GM19372 (cell line): ENCODE measurements around the gene ACADL.
"Not testable (repeated sequence)": the region's sequence is repeated elsewhere in the genome, so short reads cannot be mapped to it uniquely, and the experiment has no call there.

Experiments used
- ATAC-seq: cut with Tn5 transposase; IDR thresholded peaks from one replicate; pipeline ENCODE4 v1.9.1; 2021; ENCODE audit warnings: mild to moderate bottlenecking, low read depth, moderate library complexity; ENCODE audit not compliant: unreplicated experiment

ACADL gene

DNA sequence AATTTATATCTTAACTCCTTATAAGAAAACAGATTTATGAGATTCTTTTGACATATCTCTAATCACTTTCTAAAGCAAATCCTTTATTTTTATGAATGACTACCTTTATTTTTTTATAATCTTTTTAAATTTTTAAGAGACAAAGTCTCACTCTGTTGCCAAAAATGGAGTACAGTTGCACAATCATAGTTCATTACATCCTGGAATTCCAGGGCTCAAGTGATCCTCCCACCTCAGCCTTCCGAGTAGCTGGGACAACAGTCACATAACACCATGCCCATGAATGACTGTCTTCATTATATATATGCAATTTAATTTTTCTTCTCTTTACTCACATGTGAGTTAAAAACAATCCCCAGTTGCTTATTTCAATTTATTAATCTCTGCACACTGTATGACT lies 21.7 kb downstream of the ACADL start:
- no peak for ATAC-seq

DNA sequence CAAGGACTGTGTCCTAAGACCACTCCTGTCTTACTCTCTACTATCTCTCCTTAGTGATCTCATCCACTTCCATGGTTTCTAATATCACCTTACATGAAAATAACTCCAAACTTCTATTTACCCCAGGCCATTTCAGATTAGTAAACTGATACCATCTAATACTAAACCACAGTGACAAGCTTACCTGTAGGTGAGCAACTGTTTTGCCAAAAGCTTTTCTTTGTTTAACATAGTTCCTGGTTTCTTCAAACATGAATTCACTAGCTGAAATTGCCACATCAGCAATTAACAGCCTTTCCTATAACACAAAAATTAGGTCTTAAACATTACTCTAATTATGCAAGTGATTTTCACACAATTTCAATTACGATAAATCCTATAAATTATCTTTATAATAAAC lies 22.1 kb downstream of the ACADL start:
- ATAC-seq = no peak

DNA sequence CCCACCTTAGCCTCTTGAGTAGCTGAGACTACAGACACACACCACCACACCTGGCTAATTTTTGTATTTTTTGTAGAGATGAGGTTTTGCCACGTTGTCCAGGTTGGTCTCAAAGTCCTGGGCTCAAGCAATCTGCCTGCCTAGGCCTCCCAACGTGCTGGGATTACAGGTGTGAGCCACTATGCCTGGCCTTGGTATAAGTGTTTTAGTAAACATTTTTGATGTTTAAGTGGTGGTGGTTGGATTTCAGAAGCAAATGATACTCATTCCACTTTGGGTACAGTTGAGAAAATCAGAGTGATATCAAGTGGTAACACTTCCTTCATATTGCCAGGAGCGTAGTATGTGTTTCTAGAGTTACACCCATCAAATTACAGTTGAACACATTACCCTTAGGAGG lies 25.4 kb downstream of the ACADL start:
- ATAC-seq = no peak

DNA sequence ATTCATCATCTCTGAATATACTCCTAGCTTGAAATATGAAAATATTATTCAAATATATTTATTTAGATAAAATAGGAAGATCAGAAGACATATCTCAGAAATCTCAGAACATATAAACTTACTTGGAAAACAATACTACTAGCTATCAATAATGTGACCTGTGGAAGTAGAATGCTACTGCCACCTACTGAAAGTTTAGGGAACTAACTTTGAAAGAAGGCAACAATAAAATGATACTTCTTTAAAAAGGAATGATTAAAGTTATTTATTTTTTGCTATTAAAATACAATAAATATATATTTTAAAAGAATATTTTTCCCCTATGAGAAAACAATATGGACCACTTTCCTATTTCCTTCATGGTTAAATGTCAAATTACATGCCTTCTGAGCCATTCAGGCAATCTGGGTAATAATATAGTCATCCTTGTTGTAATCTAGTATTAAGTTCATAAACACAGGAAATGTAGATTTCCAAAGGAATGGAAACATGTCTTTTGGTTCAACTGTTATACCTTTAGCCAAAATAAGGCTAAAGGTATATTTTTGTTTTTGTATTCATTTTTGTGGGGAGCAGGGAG lies 26.0 kb downstream of the ACADL start:
- peak; percentile 56 for ATAC-seq

DNA sequence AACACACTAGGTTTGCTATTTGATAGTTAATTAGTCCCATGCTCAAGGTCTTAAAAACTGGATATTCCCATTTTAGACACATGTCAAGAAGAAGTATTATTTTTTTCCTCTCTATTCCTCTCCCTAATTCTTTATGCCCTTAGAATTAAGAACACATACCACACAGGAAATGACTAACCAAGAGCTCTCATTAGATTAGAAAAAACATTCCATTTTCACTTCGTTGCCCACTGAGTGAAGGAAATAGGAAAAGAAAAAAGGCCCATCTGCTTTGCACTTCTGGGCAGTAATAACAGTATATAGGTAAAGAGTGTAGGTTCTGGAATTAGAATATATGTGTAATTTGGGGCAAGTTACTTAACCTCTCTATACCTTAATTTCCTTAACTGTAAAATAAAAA lies 26.9 kb downstream of the ACADL start:
- ATAC-seq = no peak

DNA sequence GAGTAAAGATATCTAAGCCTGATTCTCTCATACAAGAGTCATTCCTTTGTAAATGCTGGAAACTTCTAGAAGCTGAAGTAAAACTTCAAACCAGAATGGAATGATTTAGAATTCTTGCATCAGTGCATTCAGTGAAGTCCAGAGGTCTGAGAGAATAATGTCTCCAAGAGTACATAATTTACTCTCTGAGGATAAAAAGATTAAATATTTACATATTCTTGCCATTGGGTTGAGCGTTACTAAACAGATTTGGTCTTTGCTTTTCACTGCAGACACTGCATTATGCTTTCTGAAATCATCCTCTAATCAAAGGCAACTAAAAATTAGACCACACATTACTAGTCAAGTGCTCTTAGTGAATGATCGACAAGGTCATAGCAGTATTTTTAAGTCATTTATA lies 27.5 kb downstream of the ACADL start:
- no peak for ATAC-seq

DNA sequence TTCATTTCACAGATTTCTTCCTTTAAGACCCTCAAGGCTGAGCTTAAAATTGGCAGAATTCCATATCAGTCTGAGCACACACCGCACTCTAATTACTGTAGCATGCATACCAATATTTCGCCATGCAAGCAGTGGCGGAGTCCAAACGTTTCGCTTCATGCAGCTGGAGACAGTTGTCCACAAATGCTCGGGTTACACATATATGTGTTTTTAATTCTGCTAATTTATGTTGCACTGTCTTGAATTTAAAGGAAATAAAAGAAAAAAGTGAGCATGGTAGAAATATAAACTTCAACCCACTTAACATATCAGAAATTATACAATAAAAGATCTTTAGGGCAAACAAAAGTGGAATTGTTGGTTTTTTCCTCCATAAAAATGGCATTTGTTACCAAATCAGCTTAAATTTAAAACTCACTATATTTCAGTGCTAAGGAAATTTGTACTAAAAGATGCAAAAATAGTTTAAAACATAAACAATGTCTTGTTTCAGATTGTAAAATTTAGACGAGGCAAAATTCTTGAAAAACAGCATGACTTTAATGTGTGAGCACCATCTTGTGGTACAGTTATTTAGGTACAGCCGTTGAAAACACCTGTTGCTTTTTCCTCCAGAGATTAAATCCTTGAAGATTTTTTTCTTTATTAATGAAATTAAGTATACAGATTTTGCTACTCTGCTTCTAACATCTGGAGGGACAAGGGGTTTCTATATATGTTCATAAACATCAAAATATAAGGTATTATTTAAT lies 30.0 kb downstream of the ACADL start:
- no peak for ATAC-seq

DNA sequence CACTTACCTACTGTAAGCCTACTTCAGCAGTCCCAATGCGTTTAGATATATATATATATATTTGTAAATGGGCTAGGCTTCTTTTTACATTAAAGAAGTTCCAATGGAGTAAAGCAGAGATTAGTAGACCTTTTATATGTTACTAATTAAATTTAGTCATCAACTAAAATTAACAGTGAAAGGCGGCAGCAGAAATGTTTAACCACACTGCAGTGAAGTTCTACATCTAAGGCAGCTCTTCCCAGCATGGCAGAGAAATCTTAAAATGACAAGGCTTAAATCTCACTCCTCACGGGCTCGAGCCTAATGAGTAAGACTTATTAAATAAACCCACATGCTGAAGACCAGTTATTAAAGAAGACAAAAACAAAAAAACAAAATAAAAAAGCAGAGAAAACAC lies 34.9 kb downstream of the ACADL start:
- no peak for ATAC-seq

DNA sequence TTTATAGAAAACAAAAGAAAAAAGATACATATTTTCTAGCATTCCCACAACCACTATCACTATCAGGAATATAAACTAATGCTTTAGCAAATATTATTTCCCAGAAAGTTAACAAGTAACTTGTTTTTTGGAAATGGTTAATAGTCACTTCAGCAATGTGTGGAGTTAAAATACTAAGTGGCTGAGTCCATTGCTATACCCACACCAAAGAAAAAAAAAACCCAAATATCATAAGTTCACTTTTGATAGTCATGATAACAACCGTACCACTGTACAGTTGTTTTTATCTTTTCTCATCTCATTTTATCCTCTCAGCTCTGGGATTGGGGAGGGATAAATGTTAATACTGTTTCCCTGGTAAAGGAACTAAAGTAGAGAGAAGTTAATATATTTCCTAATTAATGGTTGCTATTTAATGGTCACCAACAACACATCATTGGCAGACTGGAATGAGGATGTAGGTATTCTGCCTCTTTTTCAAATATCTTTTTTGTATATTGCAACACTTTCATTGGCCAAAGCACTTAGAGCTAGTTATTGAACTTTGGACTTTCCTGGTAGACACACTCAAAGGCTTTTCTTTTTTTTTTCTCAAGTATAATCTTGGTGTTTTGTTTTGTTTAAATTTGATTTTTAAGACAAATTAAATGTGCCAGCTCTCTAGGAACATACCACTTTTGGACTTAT lies 35.7 kb downstream of the ACADL start:
- no peak for ATAC-seq

DNA sequence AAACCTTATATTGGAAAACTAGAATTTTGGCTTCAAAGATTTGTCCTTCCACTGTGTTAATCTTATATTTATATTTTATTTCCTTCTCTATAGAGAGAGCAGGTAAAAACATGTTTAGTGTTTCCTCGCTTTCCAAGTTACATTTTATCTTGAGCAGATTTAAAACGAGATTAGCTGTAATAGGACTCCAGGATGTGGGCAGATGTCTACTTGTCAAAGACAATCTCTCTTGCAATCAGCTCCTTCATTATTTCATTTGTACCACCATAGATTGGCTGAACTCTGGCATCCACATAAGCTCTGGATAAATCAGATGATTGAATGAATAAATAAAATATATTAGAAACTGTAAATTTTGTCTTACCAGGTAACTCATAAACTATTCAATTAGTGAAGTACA lies 36.5 kb downstream of the ACADL start:
- ATAC-seq = no peak

DNA sequence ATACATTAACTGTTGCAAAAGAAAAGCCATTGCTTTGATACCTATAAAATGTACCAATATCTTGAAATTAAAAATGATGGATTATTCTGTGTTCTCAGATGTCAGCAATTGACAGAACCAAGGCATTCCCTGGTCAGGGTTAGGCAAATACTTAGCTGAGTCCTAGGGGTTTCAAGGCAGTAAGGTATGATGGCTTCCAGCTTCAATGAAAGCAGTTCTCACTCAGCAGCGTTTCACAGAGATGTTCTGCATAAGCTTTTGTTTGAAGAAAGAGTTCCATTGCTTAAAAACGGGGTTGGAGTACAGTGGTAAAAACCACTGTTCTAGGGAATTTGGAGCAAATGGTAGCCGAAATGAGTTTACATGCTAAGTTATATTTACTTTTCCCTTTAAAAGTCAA lies 37.1 kb downstream of the ACADL start:
- no peak for ATAC-seq

DNA sequence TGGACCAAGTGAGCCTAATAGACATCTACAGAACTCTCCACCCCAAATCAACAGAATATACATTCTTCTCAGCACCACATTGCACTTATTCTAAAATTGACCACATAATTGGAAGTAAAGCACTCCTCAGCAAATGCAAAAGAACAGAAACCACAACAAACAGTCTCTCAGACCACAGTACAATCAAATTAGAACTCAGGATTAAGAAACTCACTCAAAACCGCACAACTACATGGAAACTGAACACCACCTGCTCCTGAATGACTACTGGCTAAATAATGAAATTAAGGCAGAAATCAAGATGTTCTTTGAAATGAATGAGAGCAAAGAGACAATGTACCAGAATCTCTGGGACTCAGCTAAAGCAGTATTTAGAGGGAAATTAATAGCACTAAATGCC lies 41.3 kb downstream of the ACADL start:
- ATAC-seq = not testable (repeated sequence)

DNA sequence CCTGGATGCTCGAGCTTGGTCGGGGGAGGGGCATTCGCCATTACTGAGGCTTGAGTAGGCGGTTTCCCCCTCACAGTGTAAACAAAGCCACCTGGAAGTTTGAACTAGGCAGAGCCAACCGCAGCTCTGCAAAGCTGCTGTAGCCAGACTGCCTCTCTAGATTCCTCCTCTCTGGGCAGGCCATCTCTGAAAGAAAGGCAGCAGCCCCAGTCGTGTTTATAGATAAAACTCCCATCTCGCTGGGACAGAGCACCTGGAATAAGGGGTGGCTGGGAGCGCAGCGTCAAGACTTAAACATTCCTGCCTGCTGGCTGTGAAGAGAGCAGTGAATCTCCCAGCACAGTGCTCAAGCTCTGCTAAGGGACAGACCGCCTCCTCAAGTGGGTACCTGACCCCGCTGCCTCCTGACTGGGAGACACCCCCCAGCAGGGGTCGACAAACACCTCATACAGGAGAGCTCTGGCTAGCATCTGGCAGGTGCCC lies 43.6 kb downstream of the ACADL start:
- ATAC-seq = not testable (repeated sequence)

DNA sequence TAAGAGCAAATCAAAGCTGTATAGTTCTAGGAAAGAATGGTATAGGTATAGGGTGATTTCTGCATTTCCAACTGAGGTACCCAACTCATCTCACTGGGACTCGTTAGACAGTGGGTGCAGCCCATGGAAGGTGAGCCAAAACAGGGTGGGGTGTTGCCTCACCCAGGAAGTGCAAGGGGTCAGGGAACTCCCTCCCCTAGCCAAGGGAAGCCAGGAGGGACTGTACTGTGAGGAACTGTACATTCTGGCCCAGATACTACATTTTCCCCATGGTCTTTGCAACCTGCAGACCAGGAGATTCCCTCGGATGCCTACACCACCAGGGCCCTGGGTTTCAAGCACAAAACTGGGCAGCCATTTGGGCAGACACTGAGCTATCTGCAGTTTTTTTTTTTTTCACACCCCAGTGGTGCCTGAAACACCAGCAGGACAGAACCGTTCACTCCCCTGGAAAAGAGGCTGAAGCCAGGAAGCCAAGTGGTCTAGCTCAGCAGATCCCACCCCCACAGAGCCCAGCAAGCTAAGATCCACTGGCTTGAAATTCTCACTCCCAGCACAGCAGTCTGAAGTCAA lies 44.1 kb downstream of the ACADL start:
- not testable (repeated sequence) for ATAC-seq

DNA sequence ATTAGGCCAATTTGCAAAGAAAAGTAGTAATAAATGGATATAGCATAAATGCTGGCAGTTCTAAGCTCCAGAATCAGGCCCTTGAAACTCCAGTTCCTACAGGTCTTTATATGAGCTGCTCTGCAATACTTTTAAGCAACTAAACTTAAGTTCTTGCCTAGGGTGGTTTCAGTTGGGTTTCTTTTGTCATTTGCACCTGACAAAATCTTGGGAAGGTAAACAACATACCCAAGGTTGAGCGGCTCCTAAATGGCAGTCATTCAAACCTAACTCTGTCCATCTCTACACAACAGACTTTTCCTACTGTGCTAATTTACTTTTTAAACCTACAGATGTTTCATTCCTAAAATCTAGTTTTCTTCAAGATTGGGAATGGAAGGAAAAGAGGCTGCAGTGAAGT lies 44.8 kb downstream of the ACADL start:
- no peak for ATAC-seq

DNA sequence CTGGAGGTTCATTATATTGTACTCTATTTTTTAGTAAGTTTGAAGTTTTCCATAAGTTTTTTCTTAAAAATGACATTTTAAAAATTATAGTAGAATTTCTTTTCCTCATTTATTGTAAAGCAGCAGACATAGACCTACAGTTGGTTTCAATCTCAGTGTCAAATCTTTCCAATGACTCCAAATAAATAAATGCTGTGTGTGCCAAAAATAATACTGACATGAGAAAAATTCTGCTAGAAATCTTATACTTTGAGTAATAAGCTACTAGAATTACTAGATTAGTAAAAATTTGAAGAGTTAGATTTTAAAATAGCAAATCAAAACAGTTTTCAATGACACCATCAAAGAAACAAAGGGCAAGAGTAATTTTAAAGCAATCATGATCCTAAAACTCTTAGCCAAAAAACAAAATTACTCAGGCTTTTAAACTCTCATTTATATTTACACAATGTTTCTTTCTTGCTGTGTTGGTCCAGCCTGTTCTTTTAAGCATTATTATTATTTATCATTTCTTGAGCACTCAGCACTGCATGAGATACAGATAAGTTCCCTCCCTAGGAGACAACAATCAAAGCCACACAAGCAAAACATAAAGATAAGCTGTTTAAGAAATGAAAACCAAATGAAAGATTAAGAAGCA lies 45.8 kb downstream of the ACADL start:
- ATAC-seq = no peak

DNA sequence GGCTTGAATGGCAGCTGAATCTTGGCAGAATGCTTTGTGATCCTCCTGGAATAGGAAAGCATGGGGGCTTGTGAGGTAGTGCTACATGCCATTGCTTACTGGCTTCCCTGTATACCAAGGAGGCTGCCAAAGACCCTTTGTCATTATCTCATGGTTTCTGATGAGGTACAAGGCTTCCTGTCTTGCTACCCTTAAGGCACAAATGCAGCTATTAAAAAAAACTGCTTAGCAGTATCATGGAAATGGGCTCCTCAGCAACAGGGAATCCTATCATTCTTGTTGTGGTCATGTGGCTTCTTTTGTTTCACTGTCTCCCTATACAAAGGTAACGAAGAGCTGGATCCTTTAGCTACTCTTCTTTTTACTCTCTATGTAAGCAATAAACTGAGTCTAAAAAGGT lies 47.5 kb downstream of the ACADL start:
- ATAC-seq = no peak

DNA sequence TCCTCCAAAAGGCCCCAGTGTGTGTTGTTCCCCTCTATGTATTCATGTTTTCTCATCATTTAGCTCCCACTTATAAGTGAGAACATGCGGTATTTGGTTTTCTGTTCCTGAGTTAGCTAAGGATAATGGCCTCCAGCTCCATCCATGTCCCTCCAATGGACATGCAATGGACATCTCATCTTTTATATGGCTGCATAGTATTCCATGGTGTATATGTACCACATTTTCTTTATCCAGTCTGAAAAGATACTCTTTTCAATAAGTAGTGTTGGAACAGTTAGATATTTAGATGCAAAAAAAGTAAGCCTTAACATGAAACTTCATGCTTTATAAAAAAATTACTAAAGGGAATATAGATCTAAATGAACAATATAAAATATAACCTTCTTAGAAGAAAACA lies 48.1 kb downstream of the ACADL start:
- ATAC-seq = not testable (repeated sequence)

DNA sequence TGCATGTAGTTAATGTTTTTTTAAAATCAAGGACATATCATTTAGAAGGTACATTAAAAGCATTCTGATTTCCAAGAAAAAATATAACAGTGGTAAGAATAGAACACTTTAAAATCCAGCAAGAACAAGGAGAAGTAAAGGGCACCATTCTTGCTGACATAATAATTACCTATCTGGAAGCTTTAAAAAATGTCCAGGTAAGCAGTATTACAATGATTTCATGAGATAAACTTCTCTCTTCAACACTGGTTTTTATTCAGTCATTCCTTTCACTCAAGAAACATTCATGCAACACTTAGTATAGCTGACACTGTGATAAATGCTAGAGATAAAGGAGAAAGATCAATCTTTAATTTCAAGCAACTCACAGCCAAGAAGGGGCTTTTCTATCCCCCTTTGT lies 51.2 kb downstream of the ACADL start:
- no peak for ATAC-seq

DNA sequence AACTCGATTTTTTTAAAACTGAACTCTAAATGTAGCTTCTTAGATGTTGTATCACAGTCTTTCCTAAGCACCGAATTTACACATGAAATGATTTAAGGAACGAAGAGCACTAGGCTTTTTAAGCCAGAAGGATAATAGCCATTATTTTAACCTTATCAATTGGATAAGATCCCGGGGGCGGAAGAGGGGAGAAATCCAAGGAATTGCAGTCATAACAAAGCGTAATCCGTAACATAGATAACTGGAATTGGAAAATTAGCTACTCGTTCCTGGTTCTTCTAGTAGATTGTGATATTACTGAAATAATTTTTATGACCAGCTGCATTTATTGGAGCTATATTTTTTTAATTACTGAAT lies 53.0 kb downstream of the ACADL start:
- ATAC-seq = no peak
